B cell (primary cell): ENCODE measurements around the gene ACSBG1.

ENCODE experiments used
- EZH2 ChIP-seq: IDR thresholded peaks from 2 replicates; pipeline ENCODE4 v1.6.1; 2012; ENCODE audit warnings: borderline replicate concordance, low read depth, mild to moderate bottlenecking, moderate library complexity, low read length; ENCODE audit not compliant: insufficient read depth, poor library complexity, severe bottlenecking
- TF ChIP-seq, protein P1 (sequence below): fragments of 200-600 bp; IDR thresholded peaks from one replicate; pipeline ENCODE4 v1.8.0; 2022; ENCODE audit warnings: antibody characterized with exemption, mild to moderate bottlenecking

DNA sequence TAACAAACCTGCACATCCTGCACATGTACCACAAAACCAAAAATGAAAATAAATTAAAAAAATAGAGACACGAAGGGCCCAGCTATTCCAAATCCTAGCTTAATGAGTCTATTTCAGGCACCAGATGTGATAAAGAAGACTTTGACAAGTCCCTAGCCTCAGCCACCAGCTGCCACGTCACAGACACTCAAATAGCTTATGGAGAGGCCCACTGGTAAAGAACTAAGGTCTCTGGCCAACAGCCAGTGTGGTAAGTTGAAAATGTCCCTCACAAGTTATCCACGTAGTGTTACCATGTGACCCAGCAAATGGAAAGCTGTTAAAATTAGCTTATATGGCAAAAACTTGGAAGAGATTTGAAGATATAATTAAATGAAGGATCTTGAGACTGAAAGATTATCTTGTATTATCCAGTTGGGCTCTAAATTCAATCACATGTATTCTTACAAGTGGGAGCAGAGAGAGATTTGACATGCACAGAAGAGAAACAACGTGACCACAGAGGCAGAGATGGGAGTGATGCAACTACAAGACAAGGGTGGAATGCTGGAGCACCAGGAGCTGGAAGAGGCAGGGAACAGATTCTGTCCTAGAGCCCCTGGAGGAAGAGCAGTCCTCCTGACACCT is 10.9 kb downstream of the ACSBG1 start:
- TF ChIP-seq, protein P1, sequence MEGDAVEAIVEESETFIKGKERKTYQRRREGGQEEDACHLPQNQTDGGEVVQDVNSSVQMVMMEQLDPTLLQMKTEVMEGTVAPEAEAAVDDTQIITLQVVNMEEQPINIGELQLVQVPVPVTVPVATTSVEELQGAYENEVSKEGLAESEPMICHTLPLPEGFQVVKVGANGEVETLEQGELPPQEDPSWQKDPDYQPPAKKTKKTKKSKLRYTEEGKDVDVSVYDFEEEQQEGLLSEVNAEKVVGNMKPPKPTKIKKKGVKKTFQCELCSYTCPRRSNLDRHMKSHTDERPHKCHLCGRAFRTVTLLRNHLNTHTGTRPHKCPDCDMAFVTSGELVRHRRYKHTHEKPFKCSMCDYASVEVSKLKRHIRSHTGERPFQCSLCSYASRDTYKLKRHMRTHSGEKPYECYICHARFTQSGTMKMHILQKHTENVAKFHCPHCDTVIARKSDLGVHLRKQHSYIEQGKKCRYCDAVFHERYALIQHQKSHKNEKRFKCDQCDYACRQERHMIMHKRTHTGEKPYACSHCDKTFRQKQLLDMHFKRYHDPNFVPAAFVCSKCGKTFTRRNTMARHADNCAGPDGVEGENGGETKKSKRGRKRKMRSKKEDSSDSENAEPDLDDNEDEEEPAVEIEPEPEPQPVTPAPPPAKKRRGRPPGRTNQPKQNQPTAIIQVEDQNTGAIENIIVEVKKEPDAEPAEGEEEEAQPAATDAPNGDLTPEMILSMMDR: no peak
- no peak for TF ChIP-seq EZH2
